GM10248 (cell line): ENCODE data around the gene TSPYL1.

Source experiments
- CTCF ChIA-PET: fragments of 300-600 bp; sonication (Branson Sonifier 250); formaldehyde crosslinking; extraction: SDS; loops from one replicate; lab custom pipeline; 2021; ENCODE audit warnings: antibody characterized with exemption; lab: Yijun Ruan, JAX
- POLR2A ChIA-PET: fragments of 350-650 bp; sonication (Branson Sonifier 250); formaldehyde crosslinking; extraction: SDS; loops from one replicate; lab custom pipeline; 2020; ENCODE audit warnings: antibody characterized with exemption; lab: Yijun Ruan, JAX
- DNase-seq: peaks from one replicate; pipeline ENCODE4 v3.0.0; 2012; ENCODE audit errors: extremely low spot score
- TF ChIP-seq, protein P1 (sequence below): IDR thresholded peaks from 2 replicates; pipeline ENCODE4 v1.5.1; 2012; ENCODE audit warnings: mild to moderate bottlenecking, low read depth; ENCODE audit errors: extremely low read depth, missing control alignments, control extremely low read depth

Gene TSPYL1

DNA sequence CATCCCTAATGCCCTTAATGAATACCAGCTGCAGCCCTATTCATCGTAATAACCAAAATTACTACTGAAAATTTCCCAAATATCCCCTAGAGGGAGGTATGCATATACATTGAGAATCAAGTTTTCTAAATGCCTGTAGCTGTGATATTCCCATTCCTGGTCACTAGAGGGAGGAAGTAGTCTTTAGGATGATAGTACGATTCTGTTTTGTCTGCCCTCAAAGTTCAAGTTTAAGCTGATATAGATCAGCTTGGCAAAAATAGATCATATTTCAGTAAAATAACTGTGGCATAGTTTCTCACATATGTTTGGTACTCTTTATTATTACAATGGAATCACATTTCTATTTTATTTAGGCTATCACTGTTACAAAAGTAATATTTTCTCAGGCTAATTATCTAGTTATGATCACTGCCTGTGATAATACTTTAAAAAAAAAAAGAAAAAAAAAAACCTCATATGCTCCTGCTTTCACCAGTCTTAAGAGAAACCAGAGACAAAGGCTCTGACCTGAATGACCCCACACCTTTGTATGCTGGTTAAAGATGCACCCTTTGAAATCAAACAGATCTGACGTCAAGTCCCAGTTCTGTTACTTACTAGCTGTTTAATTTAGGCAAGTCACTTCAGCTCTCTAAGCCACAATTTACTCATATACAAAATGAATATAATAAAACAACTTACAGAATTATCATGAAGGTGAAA is 11.0 kb downstream of the TSPYL1 start:
- TF ChIP-seq, protein P1, sequence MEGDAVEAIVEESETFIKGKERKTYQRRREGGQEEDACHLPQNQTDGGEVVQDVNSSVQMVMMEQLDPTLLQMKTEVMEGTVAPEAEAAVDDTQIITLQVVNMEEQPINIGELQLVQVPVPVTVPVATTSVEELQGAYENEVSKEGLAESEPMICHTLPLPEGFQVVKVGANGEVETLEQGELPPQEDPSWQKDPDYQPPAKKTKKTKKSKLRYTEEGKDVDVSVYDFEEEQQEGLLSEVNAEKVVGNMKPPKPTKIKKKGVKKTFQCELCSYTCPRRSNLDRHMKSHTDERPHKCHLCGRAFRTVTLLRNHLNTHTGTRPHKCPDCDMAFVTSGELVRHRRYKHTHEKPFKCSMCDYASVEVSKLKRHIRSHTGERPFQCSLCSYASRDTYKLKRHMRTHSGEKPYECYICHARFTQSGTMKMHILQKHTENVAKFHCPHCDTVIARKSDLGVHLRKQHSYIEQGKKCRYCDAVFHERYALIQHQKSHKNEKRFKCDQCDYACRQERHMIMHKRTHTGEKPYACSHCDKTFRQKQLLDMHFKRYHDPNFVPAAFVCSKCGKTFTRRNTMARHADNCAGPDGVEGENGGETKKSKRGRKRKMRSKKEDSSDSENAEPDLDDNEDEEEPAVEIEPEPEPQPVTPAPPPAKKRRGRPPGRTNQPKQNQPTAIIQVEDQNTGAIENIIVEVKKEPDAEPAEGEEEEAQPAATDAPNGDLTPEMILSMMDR = peak; percentile 80
- ChIA-PET POLR2A (no interaction called here), CTCF (interaction anchor here (0.9 to 5.6 kb wide), 46 partner anchors 10 to 451 kb away, joined by 3 to 62 read pairs (median 4); partner anchors contain the start of genes CALHM4, RWDD1, TSPYL1 and TSPYL4)
- DNase-seq = peak; percentile 41

- CTCF ChIA-PET = interaction anchor here (0.9 to 5.6 kb wide), 43 partner anchors 9 to 452 kb away, joined by 3 to 62 read pairs (median 4); partner anchors contain the start of genes CALHM4, RWDD1, TSPYL1 and TSPYL4
- POLR2A ChIA-PET = no interaction called here
- no peak for DNase-seq
Measured at GRCh38 chr6:116267836-116268588, 11.7 kb downstream of the TSPYL1 start.

GRCh38 chr6:116266803-116267202 is 12.9 kb downstream of the TSPYL1 start:
- no peak for DNase-seq
- TF ChIP-seq, protein P1 = no peak
- ChIA-PET CTCF (interaction anchor here (1.7 to 5.6 kb wide), 10 partner anchors 8 to 349 kb away, joined by 3 to 62 read pairs (median 30); partner anchors contain the start of genes RWDD1, TSPYL1 and TSPYL4), POLR2A (no interaction called here)

More at GRCh38 chr6:116267836-116268588, 11.7 kb downstream of the TSPYL1 start:
- TF ChIP-seq, protein P1 = no peak

GRCh38 chr6:116265041-116265829 is 14.5 kb downstream of the TSPYL1 start:
- ChIA-PET POLR2A (no interaction called here), CTCF (interaction anchor here (1.0 to 2.5 kb wide), 5 partner anchors 10 to 295 kb away, joined by 3 to 11 read pairs (median 5); no protein-coding TSS in a partner anchor)
- DNase-seq = no peak
- TF ChIP-seq, protein P1 = no peak

DNA sequence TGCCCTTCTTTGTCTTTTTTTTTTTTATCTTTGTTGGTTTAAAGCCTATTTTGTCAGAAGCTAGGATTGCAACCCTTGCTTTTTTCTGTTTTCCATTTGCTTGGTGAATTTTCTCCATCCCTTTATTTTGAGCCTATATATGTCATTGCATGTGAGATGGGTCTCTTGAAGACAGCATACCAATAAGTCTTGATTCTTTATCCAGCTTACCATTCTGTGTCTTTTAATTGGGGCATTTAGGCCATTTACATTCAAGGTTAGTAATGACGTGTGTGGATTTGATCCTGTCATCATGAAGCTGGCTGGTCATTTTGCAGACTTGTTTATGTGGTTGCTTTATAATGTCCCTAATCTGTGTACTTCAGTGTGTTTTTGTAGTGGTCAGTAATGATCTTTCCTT is 16.4 kb downstream of the TSPYL1 start:
- ChIA-PET CTCF (interaction anchor here (2.5 kb wide), 1 partner anchor 297 kb away, joined by 11 read pairs; no protein-coding TSS in a partner anchor), POLR2A (no interaction called here)
- TF ChIP-seq, protein P1 = no peak
- DNase-seq = no peak
